Gastroesophageal sphincter (tissue), 3 donors: ENCODE measurements around the gene ALS2.

Experiments used
- EP300 ChIP-seq: sonication (generic); formaldehyde crosslinking; IDR thresholded peaks from one replicate; pipeline ENCODE4 v1.6.1; 2017; ENCODE audit warnings: antibody characterized with exemption, mild to moderate bottlenecking
- POLR2A ChIP-seq, 2 donors: fragments of 450-650 bp; IDR thresholded peaks; one replicate each; pipeline ENCODE4 v1.6.1; 2017; ENCODE audit warnings: antibody characterized with exemption in 2 of 2, mild to moderate bottlenecking in 2 of 2, moderate library complexity in 1 of 2
- POLR2AphosphoS5 ChIP-seq: sonication (generic); formaldehyde crosslinking; IDR thresholded peaks from one replicate; pipeline ENCODE4 v1.6.1; 2017; ENCODE audit warnings: antibody characterized with exemption
- TF ChIP-seq, protein P1 (sequence below), 4 experiments: fragments of 200-600 bp in 2 of 4; fragments of 450-650 bp in 2 of 4; sonication (generic) in 1 of 4; IDR thresholded peaks; one replicate each; pipeline ENCODE4 v1.5.1; 2017 to 2019; ENCODE audit warnings: antibody characterized with exemption in 4 of 4, mild to moderate bottlenecking in 2 of 4, moderate library complexity in 2 of 4

DNA sequence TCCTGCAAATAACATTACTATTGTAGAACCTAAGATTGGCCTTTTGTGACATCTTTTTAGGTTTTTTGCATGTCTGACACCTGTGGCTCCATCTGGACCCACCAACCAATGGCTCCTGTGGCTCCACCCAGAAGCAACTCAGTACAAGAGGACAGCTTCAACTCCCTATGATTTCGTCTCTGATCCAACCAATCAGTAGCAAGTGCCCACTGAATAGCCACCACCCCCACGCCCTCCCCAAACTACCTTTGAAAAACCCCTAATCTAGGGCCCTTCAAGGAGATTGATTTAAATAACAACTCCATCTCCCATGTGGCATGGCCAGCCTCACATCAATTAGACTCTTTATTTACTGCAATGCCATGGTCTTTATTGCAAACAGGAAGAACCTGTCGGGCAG, 105.9 kb downstream of the ALS2 start:
- no peak for TF ChIP-seq EP300
- TF ChIP-seq, protein P1, sequence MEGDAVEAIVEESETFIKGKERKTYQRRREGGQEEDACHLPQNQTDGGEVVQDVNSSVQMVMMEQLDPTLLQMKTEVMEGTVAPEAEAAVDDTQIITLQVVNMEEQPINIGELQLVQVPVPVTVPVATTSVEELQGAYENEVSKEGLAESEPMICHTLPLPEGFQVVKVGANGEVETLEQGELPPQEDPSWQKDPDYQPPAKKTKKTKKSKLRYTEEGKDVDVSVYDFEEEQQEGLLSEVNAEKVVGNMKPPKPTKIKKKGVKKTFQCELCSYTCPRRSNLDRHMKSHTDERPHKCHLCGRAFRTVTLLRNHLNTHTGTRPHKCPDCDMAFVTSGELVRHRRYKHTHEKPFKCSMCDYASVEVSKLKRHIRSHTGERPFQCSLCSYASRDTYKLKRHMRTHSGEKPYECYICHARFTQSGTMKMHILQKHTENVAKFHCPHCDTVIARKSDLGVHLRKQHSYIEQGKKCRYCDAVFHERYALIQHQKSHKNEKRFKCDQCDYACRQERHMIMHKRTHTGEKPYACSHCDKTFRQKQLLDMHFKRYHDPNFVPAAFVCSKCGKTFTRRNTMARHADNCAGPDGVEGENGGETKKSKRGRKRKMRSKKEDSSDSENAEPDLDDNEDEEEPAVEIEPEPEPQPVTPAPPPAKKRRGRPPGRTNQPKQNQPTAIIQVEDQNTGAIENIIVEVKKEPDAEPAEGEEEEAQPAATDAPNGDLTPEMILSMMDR (IDR thresholded peaks at IDR 0.05): no peak
- TF ChIP-seq POLR2A (IDR thresholded peaks at IDR 0.05): no peak
- TF ChIP-seq POLR2AphosphoS5: no peak
